ENCODE data around the gene TSPAN18.

DNA sequence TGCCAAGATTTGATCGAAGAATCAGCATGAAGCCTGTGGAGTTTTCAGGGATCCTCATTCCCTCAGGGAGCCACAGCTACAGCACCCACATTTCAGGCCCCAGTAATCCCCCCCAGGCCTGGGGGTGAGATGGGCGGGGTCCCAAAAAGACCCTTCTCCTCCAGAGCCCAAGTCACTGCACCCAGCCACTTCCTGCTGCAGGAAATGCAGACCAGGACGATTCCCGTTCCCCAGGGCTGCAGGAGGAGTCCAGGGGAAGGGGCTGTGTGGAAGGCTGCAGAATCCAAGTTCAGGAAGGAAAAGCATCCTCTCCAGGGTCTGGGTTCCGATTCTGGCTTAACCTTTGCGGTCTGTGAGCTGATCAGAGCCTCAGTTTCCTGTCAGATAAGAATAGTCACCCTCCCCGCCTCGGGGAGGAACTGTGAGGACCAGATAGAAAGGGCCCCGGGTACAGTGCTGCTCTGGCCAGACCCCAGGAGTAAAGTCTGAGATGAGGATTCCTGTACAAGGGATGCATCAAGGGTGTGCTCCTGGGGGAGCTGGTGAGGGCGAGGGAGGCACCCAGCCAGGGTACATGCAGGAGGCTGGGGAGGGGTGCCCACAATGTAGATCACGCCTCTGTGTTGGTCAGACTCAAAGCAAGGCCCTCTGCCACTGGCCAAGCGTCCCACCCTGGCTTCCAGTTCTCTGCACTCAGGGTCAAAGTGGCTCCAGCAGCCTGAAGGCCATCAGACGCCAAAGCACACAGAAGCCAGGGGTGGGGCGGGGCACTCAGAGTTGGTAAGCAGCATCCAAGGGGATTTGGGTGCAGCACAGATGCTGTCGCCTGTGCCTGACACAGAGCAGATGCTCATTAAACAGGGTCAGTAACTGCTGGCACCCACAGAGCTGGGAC is 254.0 kb downstream of the TSPAN18 start:
- TF ChIP-seq, protein P1, sequence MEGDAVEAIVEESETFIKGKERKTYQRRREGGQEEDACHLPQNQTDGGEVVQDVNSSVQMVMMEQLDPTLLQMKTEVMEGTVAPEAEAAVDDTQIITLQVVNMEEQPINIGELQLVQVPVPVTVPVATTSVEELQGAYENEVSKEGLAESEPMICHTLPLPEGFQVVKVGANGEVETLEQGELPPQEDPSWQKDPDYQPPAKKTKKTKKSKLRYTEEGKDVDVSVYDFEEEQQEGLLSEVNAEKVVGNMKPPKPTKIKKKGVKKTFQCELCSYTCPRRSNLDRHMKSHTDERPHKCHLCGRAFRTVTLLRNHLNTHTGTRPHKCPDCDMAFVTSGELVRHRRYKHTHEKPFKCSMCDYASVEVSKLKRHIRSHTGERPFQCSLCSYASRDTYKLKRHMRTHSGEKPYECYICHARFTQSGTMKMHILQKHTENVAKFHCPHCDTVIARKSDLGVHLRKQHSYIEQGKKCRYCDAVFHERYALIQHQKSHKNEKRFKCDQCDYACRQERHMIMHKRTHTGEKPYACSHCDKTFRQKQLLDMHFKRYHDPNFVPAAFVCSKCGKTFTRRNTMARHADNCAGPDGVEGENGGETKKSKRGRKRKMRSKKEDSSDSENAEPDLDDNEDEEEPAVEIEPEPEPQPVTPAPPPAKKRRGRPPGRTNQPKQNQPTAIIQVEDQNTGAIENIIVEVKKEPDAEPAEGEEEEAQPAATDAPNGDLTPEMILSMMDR (IDR thresholded peaks at IDR 0.05; ENCODE audit: low read length), result no peak
- TF ChIP-seq EZH2 (IDR thresholded peaks at IDR 0.05; ENCODE audit: borderline replicate concordance, low read length), result no peak

Measured in OCI-LY1 (cell line).